Astrocyte (in vitro differentiated cells and primary cell): Measurements from ENCODE around the gene EXO5.

Experiments used
- CTCF ChIP-seq: IDR thresholded peaks from 2 replicates; pipeline ENCODE4 v1.5.1; 2011; ENCODE audit warnings: low read depth, mild to moderate bottlenecking, inconsistent platforms, low read length, moderate library complexity; ENCODE audit not compliant: insufficient read depth
- EZH2 ChIP-seq: IDR thresholded peaks from 2 replicates; pipeline ENCODE4 v1.6.1; 2012; ENCODE audit warnings: mild to moderate bottlenecking, low read length, inconsistent platforms; ENCODE audit not compliant: insufficient read depth

- no peak for TF ChIP-seq CTCF
- TF ChIP-seq EZH2, result no peak
These were observed 53.6 kb downstream of the EXO5 start for GRCh38 chr1:40562185-40562584.
